Activated CD4-positive, alpha-beta T cell treated with anti-CD3 and anti-CD28 coated beads, Interleukin-2, amount 50 U/mL, for 1 hour (primary cell): ENCODE results near the gene ADNP2.

Experiments
- DNase-seq: peaks from one replicate; pipeline ENCODE4 v3.0.0-alpha.2; 2020

Gene ADNP2, protein sequence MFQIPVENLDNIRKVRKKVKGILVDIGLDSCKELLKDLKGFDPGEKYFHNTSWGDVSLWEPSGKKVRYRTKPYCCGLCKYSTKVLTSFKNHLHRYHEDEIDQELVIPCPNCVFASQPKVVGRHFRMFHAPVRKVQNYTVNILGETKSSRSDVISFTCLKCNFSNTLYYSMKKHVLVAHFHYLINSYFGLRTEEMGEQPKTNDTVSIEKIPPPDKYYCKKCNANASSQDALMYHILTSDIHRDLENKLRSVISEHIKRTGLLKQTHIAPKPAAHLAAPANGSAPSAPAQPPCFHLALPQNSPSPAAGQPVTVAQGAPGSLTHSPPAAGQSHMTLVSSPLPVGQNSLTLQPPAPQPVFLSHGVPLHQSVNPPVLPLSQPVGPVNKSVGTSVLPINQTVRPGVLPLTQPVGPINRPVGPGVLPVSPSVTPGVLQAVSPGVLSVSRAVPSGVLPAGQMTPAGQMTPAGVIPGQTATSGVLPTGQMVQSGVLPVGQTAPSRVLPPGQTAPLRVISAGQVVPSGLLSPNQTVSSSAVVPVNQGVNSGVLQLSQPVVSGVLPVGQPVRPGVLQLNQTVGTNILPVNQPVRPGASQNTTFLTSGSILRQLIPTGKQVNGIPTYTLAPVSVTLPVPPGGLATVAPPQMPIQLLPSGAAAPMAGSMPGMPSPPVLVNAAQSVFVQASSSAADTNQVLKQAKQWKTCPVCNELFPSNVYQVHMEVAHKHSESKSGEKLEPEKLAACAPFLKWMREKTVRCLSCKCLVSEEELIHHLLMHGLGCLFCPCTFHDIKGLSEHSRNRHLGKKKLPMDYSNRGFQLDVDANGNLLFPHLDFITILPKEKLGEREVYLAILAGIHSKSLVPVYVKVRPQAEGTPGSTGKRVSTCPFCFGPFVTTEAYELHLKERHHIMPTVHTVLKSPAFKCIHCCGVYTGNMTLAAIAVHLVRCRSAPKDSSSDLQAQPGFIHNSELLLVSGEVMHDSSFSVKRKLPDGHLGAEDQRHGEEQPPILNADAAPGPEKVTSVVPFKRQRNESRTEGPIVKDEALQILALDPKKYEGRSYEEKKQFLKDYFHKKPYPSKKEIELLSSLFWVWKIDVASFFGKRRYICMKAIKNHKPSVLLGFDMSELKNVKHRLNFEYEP

DNA sequence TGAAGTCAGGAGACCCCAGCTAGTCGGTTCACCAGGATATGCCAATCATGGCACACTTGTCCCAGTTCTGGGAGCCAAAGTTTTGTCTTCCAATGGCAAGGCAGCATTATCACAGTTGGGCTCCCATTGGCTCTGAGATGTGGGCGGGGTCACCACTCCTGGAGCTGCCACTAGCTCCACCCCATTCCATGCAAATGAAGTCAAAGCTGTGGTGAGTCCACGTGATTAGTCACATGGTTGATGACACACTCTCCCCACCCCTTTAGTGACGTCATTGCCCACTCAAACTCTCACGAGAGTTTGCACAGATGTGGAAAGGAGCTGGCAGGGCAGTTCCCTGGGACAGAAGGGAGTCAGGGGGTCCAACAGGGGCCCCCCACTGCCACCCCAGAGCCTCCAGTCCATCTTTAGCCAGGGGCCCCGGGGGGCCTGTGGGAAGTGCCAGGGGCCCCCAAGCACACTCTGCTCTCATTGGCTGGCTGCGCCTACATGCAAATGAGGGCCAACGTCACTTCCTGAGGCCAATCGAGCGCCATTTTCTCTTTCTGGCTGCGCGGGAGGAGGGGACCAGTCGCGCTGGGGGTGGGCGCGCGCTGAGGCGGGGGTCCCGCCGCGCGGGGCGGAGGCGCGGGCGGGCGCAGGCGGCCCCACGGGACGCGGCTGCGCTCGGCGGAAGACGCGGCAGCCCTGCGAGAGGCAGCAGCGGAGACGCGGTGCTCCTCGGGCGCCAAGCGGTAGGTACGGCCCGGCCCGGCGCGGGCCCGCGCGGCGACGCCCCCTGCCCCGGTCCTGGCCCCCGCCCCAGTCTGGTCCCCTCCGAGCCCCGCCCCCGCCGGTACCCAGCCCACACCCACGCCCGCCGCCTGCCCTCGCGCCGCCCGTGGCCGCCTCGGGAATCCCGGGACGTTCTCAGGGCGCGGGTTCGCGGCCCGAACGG, at the start of gene ADNP2:
Gene ADNP2, plus strand, starts transcription at position 524 of the 937 bp plus-strand sequence. CDS start 8,281 bp downstream, outside the sequence.
- peak; percentile 80 for DNase-seq

DNA sequence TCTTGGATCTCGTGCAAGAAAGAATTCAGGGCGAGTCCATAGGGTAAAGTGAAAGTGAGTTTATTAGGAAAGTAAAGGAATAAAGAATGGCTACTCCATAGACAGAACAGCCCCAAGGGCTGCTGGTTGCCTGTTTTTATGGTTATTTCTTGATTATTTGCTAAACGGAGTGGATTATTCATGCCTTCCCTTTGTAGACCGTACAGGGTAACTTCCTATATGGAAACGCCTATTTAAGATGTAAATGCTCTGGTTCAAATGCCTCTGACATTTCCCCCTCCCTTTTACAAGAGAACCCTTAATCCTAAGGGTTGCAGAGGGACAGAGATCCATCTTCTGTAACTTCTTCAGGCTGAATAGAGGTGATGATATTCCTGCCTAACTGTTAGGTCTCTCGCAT, 49.1 kb upstream of the ADNP2 start:
- no peak for DNase-seq

DNA sequence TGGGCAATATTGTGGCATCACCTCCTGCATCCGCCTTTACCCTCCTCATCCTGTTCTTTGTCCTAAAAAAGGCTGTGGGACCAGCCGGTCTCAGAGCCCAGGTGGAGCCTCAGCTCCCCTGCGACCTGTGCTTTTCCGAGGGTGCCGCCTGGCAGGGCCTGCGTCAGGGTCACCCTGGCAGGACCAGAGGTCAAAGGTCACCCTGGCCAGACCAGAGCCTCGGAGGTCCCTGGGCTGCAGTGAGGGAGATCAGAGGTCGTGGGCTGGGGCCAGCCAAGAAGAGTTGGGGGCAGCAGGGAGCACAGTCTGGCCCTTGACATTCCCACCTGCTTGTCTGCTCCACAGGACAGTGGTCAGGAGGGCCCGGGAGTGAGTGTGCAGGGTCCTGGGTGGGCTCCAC, 43.4 kb upstream of the ADNP2 start:
- DNase-seq: no peak

DNA sequence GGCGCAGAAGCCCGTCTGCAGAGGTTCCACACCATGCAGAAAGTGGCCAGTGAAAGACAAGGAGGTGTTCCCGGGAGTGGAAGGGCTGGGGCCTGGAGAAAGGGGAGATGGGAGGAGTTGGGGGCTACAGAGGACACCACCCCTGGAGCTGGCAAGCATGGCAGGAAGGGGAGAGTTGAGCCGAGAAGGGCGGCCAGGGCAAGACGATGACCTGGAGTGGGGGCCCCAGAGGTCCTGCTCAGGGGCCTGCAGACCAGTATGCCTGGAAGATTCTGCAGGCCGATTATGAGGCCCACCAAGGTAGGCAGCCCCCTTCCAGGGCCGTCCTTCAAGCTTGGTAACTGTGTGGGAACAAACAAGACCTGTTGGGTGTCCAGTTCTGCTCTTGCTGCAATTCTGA, 41.7 kb upstream of the ADNP2 start:
- DNase-seq: no peak

DNA sequence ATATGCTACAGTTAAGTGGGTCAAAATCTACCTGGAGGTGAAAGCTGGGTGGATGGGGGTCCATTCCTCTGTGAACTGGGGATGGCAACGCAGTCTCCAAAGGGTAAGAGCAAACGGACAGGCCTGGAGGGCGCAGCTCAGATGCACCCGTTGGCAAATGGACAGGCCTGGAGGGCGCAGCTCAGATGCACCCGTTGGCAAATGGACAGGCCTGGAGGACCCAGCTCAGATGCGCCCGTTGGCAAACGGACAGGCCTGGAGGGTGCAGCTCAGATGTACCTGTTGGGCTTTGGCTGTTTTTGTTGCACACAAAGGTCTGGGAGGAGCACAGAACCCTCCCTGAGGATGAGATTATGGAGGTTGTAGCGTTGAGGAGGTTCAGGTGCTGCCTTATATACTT, 41.2 kb upstream of the ADNP2 start:
- no peak for DNase-seq

GRCh38 chr18:80068571-80069272, 40.3 kb upstream of the ADNP2 start:
- DNase-seq: no peak

DNA sequence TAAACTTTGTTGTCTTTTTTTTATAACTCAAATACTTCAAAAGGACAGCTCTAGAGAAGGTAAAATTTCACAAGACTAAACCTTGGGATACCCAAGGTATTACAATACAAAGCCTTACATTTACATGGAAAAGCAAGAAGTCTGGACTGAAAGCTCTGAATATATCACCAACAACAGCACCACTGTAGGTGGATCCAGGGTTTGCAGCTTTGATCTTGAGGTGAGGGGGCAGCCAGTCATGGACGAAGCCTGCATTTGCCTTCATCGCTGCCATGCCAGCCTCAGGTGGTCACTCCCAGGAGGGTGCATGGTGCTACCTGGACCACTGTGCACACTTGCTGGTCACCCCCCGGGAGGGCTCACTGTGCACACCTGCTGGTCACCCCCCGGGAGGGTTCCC, 38.2 kb upstream of the ADNP2 start:
- DNase-seq: no peak

DNA sequence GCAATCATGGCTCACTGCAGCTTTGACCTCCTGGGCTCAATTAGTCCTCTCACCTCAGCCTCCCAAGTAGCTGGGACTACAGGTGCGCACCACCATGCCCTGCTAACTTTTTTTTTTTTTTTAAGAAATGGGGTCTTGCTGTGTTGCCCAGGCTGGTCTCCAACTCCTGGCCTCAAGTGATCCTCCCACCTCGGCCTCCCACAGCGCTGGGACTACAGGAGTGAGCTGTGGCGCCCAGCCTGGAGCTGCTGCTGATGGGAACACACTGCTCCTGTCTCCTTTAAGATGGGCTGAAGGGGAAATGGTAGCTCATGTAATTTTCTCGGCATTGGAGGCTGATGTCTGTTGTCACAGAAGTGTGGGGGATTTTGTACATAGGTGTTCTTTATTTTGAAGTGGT, 34.9 kb upstream of the ADNP2 start:
- no peak for DNase-seq

DNA sequence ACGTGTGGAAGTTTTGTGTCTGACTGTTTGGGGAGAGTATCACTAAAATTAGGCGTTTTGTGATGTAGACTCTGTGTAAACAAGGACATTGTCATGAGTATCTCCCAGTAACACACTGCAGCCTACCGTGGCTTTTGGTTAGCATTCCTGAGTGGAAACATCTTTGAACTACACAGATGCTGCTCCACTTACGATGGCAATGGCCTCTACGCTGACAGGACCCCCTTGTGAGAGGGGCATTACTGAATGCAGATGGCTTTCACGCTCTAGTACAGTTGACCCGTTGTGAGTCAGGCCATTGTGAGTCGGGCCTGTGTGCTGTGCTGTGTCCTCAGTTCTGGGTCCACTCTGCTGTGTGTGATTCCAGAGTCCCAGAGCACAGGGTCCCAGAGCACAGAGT, 34.4 kb upstream of the ADNP2 start:
- no peak for DNase-seq

- no peak for DNase-seq
Measured at GRCh38 chr18:80075940-80076339, 33.1 kb upstream of the ADNP2 start.

DNA sequence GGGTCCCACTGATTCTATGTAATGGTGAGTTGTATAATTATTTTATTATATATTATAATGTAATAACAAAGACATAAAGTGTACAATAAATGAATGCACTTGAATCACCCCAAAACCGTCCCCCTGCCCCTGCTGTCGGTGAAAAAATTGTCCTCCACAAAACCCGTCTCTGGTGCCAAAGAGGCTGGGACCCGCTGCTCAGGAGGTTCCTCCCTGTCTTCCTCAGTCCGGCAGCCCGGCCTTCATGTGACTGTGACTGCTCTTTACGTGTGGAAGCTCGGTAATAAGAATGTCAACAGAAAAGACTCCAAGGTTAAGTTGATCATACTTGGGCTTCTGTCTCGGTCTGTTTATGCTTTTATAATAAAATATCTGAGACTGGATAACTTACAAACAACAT, 32.7 kb upstream of the ADNP2 start:
- no peak for DNase-seq

GRCh38 chr18:80077873-80078272, 31.2 kb upstream of the ADNP2 start:
- DNase-seq: no peak

DNA sequence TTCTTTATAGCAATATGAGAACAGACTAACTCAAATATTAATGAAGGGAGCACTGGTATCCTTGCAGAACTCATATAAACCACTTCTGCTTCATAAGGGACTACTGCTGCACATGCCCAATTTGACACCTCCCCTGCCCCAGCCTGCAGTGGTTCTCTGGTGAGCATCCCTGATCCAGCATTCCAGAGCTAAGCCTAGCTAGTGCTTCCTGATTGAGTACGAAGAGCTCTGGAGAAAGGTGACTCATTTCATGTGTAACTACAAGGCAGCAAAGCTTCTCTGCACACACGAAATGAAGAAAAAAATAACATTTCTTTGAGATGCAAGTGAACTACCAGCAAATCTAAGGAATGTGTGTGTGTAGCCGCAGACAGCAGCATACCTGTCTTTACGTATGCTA, 22.8 kb upstream of the ADNP2 start:
- no peak for DNase-seq

- DNase-seq: no peak
Measured at GRCh38 chr18:80088036-80088435, 21.0 kb upstream of the ADNP2 start.

DNA sequence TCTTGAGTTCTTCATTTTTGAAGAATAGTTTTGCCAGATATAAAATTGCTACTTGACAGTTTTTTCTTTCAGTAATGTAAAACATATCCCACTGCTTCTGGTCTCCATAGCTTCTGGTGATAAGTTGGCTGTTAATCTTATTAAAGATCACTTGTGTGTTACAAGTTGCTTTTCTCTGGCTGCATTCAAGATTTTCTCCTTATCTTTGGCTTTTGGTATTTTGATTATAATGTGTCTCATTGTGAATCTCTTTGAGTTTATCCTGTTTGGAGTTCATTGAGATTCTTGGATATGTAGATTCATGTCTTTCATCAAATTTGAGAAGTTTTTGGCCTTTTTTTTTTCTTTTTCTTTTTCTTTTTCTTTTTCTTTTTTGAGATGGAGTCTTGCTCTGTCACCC, 20.2 kb upstream of the ADNP2 start:
- no peak for DNase-seq

DNA sequence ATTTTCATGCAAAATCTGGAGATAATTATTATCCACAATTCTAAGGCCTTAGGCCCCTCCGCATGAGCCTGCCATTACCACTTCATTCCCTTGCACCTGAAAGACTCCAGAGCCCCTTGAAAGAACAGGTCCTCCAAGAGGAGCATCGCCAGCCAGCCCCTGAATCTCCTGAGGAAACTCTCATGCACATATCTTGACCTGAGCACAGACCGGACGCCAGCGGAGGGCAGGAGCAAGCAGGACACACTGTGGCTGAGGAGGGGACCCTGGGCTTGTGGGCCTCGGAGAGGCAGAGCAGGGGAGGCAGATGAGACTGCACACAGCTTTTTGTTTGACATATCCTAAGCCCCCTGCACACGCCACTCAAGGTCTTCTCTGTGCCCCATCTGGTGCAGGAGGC, 13.6 kb upstream of the ADNP2 start:
- DNase-seq: no peak

GRCh38 chr18:80096032-80096565, 13.0 kb upstream of the ADNP2 start:
- DNase-seq: no peak

- DNase-seq: no peak
Measured at GRCh38 chr18:80097201-80097600, 11.9 kb upstream of the ADNP2 start.

DNA sequence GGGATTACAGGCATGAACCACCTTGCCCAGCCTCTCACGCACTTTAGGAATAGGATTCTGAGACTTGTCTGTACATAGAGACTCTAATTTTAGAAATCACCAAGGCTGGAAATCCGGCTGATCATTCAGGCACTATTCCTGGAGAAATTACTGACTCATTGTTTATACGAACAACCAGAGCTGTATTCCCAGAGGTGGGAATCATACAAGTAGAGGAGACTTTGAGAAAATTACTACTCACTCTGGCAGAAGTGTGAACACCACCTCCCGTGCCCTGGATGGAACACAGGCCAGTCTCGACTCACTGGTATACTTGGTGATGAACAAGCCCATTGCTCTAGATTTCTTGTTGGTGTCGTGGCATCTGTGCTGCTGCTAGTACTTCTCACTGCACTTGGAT, 5.8 kb upstream of the ADNP2 start:
- DNase-seq: no peak

DNA sequence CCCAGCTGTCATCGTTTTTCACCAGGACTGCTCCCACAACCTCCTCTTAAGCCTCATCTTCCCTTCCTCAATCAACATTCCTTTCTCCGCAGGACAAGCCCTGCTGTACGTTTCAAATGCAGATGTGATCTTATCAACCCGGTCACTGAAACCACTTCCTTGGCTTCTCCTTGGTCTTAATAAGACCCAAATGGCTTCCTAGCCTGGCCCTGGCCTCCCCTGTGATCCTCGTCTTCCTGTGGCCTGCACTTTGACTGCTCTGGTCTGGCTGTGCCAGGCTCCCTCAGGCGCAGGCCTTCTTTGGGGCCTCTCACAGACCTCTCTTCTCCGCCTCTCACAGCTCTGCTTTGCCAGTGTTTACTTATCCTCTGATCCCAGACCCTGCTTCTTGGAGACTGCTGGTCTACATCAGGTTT, 4.7 kb upstream of the ADNP2 start:
- no peak for DNase-seq

GRCh38 chr18:80105369-80106167, 3.5 kb upstream of the ADNP2 start:
- DNase-seq: no peak
